Measurements from ENCODE around the gene EIPR1. TPM values are rescaled to one million over a fixed set of nuclear protein-coding genes. Genes with fewer than 3 reads are reported as not detected.

The EIPR1 gene
- polyA plus RNA-seq, 1 donor from 2014 or later, result 138 TPM

DNA sequence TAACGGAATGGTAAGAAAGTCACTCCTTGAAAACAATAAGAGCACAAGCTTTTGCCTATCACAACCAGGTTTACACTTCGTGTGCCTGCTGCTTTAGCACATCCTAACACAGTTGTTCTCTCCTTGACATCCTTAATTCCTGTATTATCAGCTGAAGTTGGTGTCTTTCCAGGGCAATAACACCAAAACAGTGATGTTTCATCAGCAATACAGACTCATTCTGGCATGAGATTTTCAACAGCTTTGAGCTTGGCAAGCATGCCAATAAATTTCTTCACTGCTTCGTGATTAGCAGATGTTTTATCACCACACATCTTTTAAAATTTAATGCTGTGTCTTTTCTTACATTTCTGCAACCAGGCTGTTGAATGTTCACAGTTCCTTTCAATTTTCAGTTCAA lies 148.4 kb downstream of the EIPR1 start:
- no peaks in the 10 kb centered on the region for H3K9me2 ChIP-seq (ENCODE audit: insufficient read depth, low read length)
- H3K4me3 ChIP-seq (ENCODE audit: low read length), result no peak overlapping the region

DNA sequence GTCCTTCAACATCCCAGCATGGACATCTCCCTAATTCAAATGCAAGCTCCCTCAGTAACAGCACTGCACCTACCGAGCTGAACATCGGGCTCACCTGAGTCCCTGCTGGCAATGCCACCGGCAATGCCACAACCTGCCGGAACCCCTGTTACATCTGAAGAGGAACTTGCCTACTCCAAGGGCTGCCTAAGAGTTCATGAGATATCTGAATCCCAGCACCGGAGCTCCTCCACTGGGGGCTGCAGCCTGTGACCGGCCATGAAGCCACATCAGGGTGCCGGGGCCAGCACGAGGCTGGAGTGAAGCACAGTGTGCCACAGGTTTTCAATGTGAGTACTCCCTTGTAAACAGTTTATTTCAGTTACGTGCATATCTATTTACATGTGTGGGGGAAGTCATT lies 152.9 kb downstream of the EIPR1 start:
- H2AFZ ChIP-seq (ENCODE audit: low read depth, low read length), result no peak overlapping the region
- no peaks in the 10 kb centered on the region for H3K79me2 ChIP-seq (replicated peaks; ENCODE audit: insufficient read depth, low read length)
- H3K27me3 ChIP-seq (ENCODE audit: insufficient read depth, low read depth, low read length), result no peaks in the 10 kb centered on the region
- H3K36me3 ChIP-seq (ENCODE audit: insufficient read depth, low read length), result no peaks in the 10 kb centered on the region
- H3K4me2 ChIP-seq (ENCODE audit: low read length), result no peak overlapping the region
- H3K4me3 ChIP-seq (ENCODE audit: low read length), result no peak overlapping the region
- no peaks in the 10 kb centered on the region for H3K9me2 ChIP-seq (ENCODE audit: insufficient read depth, low read length)
- no peaks in the 10 kb centered on the region for H3K9me3 ChIP-seq (ENCODE audit: low read length)
- H4K20me1 ChIP-seq (ENCODE audit: insufficient read depth), result no peaks in the 10 kb centered on the region
- no peak overlapping the region for H3K27ac ChIP-seq (ENCODE audit: low read length)
- no peaks in the 10 kb centered on the region for H3F3A ChIP-seq (ENCODE audit: insufficient read depth, low read length, poor library complexity, severe bottlenecking)
- H3K9ac ChIP-seq (ENCODE audit: low read length), result no peak overlapping the region
- TF ChIP-seq SMC3 (conservative IDR thresholded peaks at IDR 0.05; ENCODE audit: poor library complexity) (no peak), EP300 (conservative IDR thresholded peaks at IDR 0.05; ENCODE audit: poor library complexity, severe bottlenecking) (no peak), RAD21 (conservative IDR thresholded peaks at IDR 0.05) (no peak), EZH2 (IDR thresholded peaks at IDR 0.05; ENCODE audit: borderline replicate concordance, insufficient read depth, low read length, poor library complexity, severe bottlenecking) (no peak), TAF1 (IDR thresholded peaks at IDR 0.05; ENCODE audit: low read depth) (no peak), MXI1 (conservative IDR thresholded peaks at IDR 0.05; ENCODE audit: poor library complexity, severe bottlenecking) (no peak), POLR2AphosphoS5 (IDR thresholded peaks at IDR 0.05) (no peak)
- TF ChIP-seq, protein P1, sequence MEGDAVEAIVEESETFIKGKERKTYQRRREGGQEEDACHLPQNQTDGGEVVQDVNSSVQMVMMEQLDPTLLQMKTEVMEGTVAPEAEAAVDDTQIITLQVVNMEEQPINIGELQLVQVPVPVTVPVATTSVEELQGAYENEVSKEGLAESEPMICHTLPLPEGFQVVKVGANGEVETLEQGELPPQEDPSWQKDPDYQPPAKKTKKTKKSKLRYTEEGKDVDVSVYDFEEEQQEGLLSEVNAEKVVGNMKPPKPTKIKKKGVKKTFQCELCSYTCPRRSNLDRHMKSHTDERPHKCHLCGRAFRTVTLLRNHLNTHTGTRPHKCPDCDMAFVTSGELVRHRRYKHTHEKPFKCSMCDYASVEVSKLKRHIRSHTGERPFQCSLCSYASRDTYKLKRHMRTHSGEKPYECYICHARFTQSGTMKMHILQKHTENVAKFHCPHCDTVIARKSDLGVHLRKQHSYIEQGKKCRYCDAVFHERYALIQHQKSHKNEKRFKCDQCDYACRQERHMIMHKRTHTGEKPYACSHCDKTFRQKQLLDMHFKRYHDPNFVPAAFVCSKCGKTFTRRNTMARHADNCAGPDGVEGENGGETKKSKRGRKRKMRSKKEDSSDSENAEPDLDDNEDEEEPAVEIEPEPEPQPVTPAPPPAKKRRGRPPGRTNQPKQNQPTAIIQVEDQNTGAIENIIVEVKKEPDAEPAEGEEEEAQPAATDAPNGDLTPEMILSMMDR (IDR thresholded peaks at IDR 0.05; ENCODE audit: poor library complexity, severe bottlenecking), result no peak
- TF ChIP-seq, protein P2, sequence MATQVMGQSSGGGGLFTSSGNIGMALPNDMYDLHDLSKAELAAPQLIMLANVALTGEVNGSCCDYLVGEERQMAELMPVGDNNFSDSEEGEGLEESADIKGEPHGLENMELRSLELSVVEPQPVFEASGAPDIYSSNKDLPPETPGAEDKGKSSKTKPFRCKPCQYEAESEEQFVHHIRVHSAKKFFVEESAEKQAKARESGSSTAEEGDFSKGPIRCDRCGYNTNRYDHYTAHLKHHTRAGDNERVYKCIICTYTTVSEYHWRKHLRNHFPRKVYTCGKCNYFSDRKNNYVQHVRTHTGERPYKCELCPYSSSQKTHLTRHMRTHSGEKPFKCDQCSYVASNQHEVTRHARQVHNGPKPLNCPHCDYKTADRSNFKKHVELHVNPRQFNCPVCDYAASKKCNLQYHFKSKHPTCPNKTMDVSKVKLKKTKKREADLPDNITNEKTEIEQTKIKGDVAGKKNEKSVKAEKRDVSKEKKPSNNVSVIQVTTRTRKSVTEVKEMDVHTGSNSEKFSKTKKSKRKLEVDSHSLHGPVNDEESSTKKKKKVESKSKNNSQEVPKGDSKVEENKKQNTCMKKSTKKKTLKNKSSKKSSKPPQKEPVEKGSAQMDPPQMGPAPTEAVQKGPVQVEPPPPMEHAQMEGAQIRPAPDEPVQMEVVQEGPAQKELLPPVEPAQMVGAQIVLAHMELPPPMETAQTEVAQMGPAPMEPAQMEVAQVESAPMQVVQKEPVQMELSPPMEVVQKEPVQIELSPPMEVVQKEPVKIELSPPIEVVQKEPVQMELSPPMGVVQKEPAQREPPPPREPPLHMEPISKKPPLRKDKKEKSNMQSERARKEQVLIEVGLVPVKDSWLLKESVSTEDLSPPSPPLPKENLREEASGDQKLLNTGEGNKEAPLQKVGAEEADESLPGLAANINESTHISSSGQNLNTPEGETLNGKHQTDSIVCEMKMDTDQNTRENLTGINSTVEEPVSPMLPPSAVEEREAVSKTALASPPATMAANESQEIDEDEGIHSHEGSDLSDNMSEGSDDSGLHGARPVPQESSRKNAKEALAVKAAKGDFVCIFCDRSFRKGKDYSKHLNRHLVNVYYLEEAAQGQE (IDR thresholded peaks at IDR 0.05; ENCODE audit: borderline replicate concordance), result no peak

More for the DNA sequence above, 148.4 kb downstream of the EIPR1 start:
- no peaks in the 10 kb centered on the region for H3F3A ChIP-seq (ENCODE audit: insufficient read depth, low read length, poor library complexity, severe bottlenecking)
- H3K9me3 ChIP-seq (ENCODE audit: low read length), result no peaks in the 10 kb centered on the region
- H3K36me3 ChIP-seq (ENCODE audit: insufficient read depth, low read length), result no peaks in the 10 kb centered on the region
- no peaks in the 10 kb centered on the region for H4K20me1 ChIP-seq (ENCODE audit: insufficient read depth)
- H3K27ac ChIP-seq (ENCODE audit: low read length), result no peak overlapping the region
- no peak overlapping the region for H3K9ac ChIP-seq (ENCODE audit: low read length)
- H2AFZ ChIP-seq (ENCODE audit: low read depth, low read length), result no peak overlapping the region
- TF ChIP-seq, protein P1 (IDR thresholded peaks at IDR 0.05; ENCODE audit: poor library complexity, severe bottlenecking), result no peak
- no peak for TF ChIP-seq TAF1 (IDR thresholded peaks at IDR 0.05; ENCODE audit: low read depth)
- no peak for TF ChIP-seq EP300 (conservative IDR thresholded peaks at IDR 0.05; ENCODE audit: poor library complexity, severe bottlenecking)
- TF ChIP-seq SMC3 (conservative IDR thresholded peaks at IDR 0.05; ENCODE audit: poor library complexity), result no peak
- no peak overlapping the region for H3K4me2 ChIP-seq (ENCODE audit: low read length)
- no peaks in the 10 kb centered on the region for H3K27me3 ChIP-seq (ENCODE audit: insufficient read depth, low read depth, low read length)
- H3K79me2 ChIP-seq (replicated peaks; ENCODE audit: insufficient read depth, low read length), result no peaks in the 10 kb centered on the region

All from neural cell (in vitro differentiated cells).